Measurements from ENCODE around the gene RUNX1.

RUNX1 gene

GRCh38 chr21:34827445-34828235 is 221.5 kb downstream of the RUNX1 start:
- no peak for DNase-seq (ENCODE audit: low read depth, low spot score)

- no peak for DNase-seq (ENCODE audit: low read depth, low spot score)
These were observed 222.3 kb downstream of the RUNX1 start for GRCh38 chr21:34826836-34827235.

GRCh38 chr21:34825948-34826548 is 223.1 kb downstream of the RUNX1 start:
- no peak for DNase-seq (ENCODE audit: low read depth, low spot score)

- no peak for DNase-seq (ENCODE audit: low read depth, low spot score)
These were observed 224.0 kb downstream of the RUNX1 start for GRCh38 chr21:34825101-34825500.

GRCh38 chr21:34824314-34824713 is 224.8 kb downstream of the RUNX1 start:
- no peak for DNase-seq (ENCODE audit: low read depth, low spot score)

GRCh38 chr21:34822942-34823341 is 226.2 kb downstream of the RUNX1 start:
- DNase-seq (ENCODE audit: low read depth, low spot score): no peak

GRCh38 chr21:34822168-34822567 is 226.9 kb downstream of the RUNX1 start:
- no peak for DNase-seq (ENCODE audit: low read depth, low spot score)

GRCh38 chr21:34821717-34822116 is 227.4 kb downstream of the RUNX1 start:
- no peak for DNase-seq (ENCODE audit: low read depth, low spot score)

- no peak for DNase-seq (ENCODE audit: low read depth, low spot score)
These were observed 229.1 kb downstream of the RUNX1 start for GRCh38 chr21:34820051-34820450.

- no peak for DNase-seq (ENCODE audit: low read depth, low spot score)
These were observed 229.6 kb downstream of the RUNX1 start for GRCh38 chr21:34819357-34819999.

GRCh38 chr21:34818662-34819158 is 230.4 kb downstream of the RUNX1 start:
- no peak for DNase-seq (ENCODE audit: low read depth, low spot score)

- no peak for DNase-seq (ENCODE audit: low read depth, low spot score)
These were observed 231.1 kb downstream of the RUNX1 start for GRCh38 chr21:34817821-34818661.

- no peak for DNase-seq (ENCODE audit: low read depth, low spot score)
These were observed 233.0 kb downstream of the RUNX1 start for GRCh38 chr21:34815831-34816705.

GRCh38 chr21:34814529-34814951 is 234.6 kb downstream of the RUNX1 start:
- peak; percentile 87 for DNase-seq (ENCODE audit: low read depth, low spot score)

GRCh38 chr21:34813266-34813894 is 235.7 kb downstream of the RUNX1 start:
- DNase-seq (ENCODE audit: low read depth, low spot score): no peak

GRCh38 chr21:34812504-34813265 is 236.4 kb downstream of the RUNX1 start:
- no peak for DNase-seq (ENCODE audit: low read depth, low spot score)

- no peak for DNase-seq (ENCODE audit: low read depth, low spot score)
These were observed 237.7 kb downstream of the RUNX1 start for GRCh38 chr21:34811368-34811767.

- no peak for DNase-seq (ENCODE audit: low read depth, low spot score)
These were observed 238.3 kb downstream of the RUNX1 start for GRCh38 chr21:34810786-34811185.

- DNase-seq (ENCODE audit: low read depth, low spot score): no peak
These were observed 239.3 kb downstream of the RUNX1 start for GRCh38 chr21:34809822-34810221.
